Activated CD8-positive, alpha-beta memory T cell treated with anti-CD3 and anti-CD28 coated beads for 1 hour (primary cell): Measurements from ENCODE around the gene TOMM34.

Experiments used
- DNase-seq, 2 donors: peaks; one replicate each; pipeline ENCODE4 v3.0.0-alpha.2; 2020; ENCODE audit warnings: low read depth in 1 of 2; ENCODE audit errors: extremely low read depth in 1 of 2

TOMM34 gene

GRCh38 chr20:44963325-44964215 lies 3.4 kb upstream of the TOMM34 start:
- DNase-seq, result no peak

DNA sequence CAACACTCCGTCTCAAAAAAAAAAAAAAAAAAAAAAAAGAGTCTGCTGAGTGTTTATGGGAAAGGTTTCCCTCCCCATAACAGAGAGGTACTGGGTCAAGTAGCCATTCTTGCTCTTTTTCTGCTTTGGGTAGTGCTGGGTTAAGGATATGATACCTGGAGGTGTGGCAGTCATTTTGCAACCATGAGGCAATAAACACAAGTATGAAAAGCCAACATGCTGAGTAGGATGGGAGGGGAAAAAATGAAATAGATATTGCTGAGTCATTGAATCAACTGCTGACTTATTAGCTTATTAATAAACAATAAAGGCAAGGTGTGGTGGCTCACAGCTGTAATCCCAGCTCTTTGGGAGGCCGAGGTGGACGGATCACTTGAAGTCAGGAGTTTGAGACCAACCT lies 2.3 kb upstream of the TOMM34 start:
- DNase-seq, result no peak

DNA sequence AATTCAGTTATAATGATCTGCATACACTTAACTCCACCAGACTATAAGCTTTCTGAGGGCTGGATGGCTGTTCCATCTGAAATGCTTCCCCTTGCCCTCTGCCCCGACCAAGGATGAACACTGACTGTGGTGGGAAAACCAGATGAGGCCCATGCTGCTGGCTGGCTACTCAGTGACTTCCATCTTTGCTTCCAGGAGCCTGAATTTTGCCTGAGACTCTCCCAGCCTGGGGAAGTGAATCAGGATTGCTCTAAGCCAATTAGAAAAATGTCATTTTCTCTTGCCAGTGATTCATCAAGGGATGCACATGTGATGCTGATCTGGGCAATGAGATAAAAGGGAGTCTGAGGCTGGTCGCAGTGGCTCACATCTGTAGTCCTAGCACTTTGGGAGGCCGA lies 1.7 kb upstream of the TOMM34 start:
- no peak for DNase-seq

DNA sequence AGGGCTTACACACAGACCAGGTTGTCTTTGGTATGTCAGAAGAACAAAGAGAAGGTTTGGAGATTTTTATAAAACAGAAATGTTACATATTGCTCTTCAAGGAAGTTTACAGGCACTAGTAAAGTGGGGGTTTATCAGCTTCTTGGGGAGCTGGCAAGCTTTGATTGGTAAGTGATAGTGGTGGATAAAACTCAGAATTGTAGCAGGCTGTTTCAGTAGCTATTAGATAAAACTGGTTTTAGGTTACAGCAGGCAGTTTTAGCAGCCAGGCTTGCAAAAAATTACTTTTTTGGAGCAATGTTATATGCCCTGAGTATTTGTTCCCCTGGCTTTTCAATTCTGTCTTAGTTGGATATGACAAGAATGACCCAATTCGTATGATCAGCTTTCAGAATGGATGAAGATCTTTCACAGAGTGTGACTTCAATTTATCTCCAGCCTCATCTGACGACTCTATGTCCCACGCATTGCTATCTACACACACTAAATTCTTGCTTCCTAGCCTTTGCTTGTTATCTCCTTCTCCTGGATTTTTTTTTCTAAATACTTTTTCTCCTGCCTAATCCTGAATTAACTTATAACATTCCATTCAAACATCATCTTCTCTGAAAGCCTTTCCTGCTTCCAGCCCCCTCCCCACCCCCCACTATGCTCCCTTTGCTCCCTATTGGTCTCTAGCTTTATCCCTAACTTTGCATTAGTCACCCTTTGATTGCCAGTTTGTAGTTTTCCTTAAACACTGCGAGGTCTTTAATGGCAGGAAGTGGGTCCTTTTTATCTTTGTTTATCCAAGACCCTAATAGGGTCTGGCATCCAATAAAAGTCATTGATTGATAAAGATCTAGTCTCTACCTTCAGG lies 1.0 kb upstream of the TOMM34 start:
- DNase-seq, result no peak

GRCh38 chr20:44959638-44960102 lies 527 bp downstream of the TOMM34 start:
- DNase-seq, result peak in 1 of 2 donors; percentile 26

DNA sequence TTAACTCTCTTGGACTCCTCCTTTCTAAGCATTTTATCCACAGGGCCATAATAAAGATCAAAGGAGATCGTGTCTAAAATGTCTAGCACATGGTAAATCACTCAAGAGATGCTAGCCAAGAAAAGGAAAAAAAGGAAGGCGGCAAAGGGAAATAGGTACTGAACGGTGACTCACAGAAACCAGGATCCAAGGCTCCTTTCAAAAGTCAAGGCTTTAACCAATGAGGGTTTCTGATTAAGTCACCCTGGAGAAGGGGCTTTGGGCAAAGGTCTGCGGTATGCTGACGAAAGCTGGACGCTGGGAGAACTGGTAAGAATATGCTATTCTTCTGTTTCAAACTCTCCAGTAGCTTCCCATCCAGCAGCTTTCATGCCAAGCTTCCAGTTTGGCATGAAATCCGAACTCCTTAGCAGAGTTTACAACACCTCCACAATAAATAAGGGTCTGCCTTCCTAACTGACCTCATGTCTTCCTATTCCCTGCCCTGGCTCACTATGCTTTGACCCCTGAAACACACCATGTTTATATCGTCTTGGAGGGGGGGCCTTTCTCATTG lies 1.0 kb downstream of the TOMM34 start:
- DNase-seq, result no peak

DNA sequence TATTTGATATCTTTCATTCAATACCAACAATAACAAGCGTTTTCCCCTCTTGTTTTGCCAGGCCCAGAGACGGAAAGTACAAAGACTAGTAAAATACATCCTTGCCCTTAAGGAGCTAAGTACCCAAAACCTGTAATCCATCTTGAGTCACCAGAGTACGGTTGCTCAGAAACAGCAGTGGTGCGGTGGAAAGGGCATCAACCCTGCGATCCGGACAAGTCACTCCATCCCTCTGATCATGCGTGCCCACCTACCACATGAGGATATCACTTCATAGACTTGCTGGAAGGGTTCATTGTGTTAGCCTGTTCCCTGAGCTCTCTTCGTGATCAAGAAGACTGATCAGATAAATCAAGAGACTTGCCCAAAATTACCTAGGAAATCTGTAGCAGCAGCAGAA lies 1.9 kb downstream of the TOMM34 start:
- DNase-seq, result no peak

DNA sequence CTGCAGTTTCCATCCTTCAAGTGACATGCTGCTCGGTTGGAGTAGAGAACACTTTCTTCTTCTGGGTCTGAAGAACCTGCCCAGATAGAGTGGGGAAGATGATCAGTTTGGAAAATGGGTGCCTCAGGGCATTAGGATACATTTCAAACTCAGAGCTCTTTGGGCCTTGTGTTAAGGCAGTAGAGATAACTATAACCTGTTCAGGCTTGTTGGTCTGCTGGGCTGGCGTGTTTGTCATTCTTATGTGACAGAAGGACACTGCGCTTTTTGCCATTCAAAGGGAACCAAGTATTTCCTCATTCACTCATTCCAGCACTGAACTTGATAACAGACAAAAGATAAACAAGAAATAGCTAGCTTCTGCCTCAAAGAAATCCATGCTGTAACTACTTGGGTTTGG lies 3.8 kb downstream of the TOMM34 start:
- DNase-seq, result no peak

DNA sequence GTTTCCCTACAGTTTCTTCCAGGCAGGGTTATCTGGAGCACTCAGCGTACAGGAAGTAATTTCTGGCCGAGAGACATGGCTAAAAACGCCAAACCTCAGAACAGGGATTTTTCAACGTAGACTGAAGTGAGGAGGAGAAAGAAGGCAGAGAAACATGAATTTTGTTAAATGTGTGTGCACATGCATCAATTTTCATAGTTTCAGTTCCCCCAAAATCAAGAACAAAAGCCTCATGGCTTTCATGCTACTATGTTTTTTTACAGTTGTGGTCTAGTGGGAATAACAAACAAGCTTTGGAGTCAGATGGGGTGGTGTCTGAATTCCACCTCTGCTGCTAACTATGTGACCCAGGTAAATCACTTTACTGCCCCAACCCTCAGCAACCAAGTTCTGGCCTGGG lies 4.9 kb downstream of the TOMM34 start:
- no peak for DNase-seq

GRCh38 chr20:44954211-44954610 lies 6.0 kb downstream of the TOMM34 start:
- no peak for DNase-seq

DNA sequence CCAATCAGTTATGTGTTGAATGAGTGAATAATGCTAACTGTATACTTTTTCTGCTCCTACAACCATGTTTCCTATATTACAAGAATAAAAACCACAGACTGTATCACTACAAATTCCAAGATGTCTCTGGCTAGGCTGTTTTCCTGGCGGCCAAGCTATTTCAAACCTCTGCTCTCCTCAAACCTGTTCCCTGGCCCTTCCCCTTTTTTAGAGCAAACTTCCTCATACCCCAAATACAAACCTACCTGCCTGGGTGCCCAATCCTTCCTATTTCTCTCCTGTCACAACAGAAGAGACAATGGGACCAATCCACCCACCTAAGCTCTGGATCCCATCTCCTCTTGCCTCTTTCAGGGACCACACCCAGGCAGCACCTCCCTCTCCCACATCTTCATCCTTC lies 7.5 kb downstream of the TOMM34 start:
- no peak for DNase-seq

DNA sequence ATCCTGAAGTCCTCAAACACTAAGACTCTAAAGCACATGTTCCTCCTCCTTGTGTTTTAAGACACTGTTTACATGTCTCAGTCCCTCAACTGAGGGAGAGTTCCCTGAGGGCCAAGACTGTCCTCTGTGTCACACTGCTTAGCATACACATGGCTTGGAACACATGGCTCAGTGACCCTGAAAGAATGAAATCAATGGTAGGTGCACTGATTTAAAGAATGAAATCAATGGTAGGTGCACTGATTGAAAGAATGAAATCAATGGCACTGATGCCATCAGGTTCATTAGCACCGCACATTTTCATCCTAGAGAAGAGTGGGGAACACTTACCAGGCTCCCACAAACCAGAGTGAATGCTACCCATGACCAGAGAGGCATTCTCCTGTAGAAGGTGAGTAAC lies 9.8 kb downstream of the TOMM34 start:
- no peak for DNase-seq

DNA sequence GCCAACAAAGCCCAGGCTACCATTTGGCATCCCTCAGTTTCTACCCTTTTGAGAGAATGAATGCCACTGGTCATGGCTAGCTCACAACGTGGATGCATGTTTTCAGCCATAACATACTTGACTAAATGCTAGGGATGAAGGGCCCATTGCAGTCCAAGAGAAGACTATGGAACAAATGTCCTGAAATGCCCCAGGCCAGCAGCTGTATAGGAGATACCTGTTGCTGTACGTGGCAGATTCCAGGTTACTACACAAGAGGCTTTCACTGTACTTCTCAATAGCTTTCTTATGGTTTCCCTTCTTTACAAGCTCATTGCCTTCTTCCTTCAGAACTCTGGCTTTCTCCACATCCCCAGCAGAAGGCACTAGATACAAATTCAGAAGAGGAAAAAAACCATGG lies 11.7 kb downstream of the TOMM34 start:
- no peak for DNase-seq

DNA sequence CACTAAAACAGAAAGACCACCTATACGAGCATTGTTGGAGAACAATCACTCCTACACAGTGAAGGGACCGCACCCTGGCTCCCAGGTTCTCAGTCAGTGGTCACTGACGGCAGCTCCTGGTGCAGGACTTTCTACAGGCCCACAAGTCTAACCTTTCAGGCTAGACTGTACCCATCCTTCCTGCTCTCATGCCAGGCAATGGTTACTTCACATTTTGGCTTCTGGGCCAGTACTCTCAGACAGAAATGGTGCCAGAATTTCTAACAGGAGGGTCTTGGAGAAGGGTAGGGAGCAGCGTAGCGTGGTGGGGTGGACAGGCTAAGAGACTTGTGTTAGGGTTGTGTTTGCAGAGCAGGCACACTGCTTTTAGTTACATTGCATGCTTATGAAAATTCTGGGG lies 12.1 kb downstream of the TOMM34 start:
- no peak for DNase-seq

DNA sequence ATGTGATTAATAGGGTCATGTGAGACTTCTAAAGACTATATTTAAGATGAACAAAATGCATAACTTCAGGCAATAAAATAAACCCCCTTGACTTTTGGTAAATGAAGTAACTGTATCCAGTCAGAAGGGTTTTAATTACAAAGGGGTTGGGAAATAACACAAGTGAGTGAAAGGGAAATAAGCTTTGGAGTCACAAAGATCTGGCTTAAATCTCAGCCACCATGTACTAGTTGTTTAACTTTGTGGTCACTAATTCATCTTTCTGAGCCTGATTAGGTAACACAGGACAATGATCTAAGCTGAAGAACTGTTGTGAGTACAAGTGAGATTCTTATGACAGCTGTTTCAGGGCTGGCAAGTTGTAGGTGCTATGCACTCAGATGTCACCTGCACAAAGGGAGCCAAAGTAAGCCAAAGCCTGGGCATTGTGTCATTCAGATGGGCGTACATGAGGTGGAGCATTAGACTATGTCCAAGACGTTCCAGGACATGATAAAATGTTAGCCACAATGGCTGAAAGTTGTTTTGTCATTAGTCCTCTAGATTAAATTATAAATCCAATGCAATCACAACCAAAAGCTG lies 13.8 kb downstream of the TOMM34 start:
- no peak for DNase-seq

DNA sequence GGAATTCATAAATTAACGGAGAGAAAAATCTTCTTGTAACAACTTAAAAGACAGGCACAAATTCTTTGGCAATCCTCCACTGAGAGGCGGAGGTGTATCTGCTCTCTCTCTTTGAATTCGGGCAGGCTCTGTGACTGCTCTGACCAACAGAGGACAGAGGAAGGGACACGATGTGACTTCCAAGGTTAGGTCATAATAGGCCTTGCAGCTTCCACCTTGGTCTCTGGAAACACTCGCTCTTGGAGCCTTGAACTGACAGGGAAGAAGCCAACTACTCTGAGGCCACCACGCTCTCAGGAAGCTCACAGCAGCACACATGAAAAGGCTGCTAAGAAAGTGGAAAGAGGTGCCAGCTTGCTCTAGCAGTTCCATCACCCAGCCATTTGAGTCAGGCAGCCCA lies 14.9 kb downstream of the TOMM34 start:
- DNase-seq, result no peak

DNA sequence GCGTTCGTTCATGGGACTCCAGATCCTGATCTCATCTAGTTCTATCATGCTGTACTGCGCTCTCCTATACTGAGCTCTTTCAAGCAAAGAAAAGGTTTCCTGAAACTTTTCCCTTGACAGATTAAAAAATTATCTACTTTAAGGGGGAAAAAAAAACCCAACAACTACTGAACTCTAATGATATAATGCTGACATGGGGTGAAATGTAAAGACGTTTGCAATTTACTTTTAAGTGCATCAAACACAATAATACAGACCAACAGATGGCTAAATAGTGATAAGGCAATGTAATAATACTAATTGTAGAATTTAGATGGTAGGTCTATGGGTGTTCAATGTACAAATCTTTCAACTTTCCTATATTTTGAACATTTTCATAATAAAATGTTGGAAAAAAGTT lies 16.4 kb downstream of the TOMM34 start:
- DNase-seq, result no peak

- no peak for DNase-seq
These were observed 17.8 kb downstream of the TOMM34 start for GRCh38 chr20:44942264-44942973.

- DNase-seq, result no peak
These were observed 19.0 kb downstream of the TOMM34 start for GRCh38 chr20:44941120-44941691.

DNA sequence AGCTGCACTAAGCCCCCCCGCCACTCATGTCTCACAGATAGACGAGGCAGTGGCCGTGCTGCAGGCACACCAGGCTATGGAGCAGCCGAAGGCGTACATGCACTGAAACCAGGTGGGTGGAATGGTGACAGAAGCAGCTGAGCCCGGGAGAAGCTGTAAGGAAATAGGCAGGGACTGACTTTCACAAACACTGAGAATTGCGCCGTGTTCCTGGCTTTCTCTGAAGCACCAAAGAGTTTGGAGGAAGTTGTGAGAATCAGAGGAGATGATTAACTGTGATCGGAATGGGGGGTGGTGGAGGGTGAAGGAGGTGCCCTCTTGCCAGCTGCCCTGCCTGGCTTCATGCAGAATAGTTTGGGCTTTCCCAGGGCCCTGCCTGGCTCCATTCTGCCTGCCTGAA lies 21.6 kb downstream of the TOMM34 start:
- DNase-seq, result no peak
